GM12891 (cell line): Measurements from ENCODE around the gene ST8SIA4.

Experiments
- DNase-seq: peaks from one replicate; pipeline ENCODE4 v3.0.0; 2011; ENCODE audit warnings: low spot score; ENCODE audit not compliant: insufficient read length
- FAIRE-seq: peaks from 2 replicates; lab custom pipeline; 2011; peaks lifted over from hg19 to GRCh38; lab: Jason Lieb, UNC
- PAX5 ChIP-seq: IDR thresholded peaks from 2 replicates; pipeline ENCODE4 v1.6.1; 2011; ENCODE audit warnings: low read length, moderate library complexity, mild to moderate bottlenecking; ENCODE audit not compliant: insufficient read depth, severe bottlenecking
- POLR2A ChIP-seq: IDR thresholded peaks from 2 replicates; pipeline ENCODE4 v1.6.1; 2011; ENCODE audit warnings: low read depth, low read length, control low read depth
- POU2F2 ChIP-seq: IDR thresholded peaks from 2 replicates; pipeline ENCODE4 v1.6.1; 2011; ENCODE audit warnings: low read depth, mild to moderate bottlenecking, control low read depth, low read length, moderate library complexity
- SPI1 ChIP-seq: IDR thresholded peaks from 2 replicates; pipeline ENCODE4 v1.6.1; 2011; ENCODE audit warnings: low read depth, low read length, control low read depth

Gene ST8SIA4

DNA sequence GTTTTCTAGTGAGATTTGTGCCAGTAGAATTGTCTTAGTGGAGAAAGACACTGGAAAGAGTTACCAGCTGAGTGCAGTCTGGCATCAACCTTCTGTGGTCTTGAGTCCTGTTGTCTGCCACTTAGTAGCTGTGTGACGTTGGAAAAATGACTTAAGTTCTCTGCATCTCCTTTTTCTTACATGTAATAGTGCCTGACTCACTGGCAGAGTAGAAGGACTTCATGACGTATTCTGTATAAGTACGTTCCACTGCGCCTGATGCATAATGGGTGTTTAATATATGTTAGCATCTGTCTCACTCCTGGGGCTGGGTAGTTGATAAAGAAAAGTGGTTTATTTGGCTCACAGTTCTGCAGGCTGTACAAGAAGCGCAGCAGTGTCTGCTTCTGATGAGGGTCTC lies 144.8 kb downstream of the ST8SIA4 start:
- no peak for DNase-seq
- no peak for TF ChIP-seq SPI1
- TF ChIP-seq POU2F2: no peak
- no peak for TF ChIP-seq PAX5
- TF ChIP-seq POLR2A: no peak
- no peak for FAIRE-seq

DNA sequence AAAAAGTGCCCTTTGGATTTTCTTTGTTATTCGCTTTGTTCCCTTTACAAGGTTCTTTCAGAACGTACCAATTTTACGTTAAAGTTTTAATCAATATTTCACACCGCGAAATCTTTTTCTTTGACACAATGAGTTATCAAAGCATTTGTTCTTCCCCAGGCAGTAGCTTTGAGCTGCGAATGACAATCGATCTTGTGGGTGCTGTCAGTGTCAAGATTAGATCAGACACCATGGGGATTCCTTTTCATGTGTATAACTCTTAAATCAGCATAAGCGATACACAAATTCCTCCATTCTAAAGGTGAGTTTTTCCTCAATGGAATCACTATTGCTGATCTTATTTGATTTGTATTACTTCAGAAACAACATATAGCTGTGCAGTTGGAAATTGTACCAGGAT lies 145.5 kb downstream of the ST8SIA4 start:
- no peak for TF ChIP-seq POU2F2
- DNase-seq (no peak), FAIRE-seq (no peak)
